Measurements from ENCODE around the gene LMBRD1. TPM values are rescaled to one million over a fixed set of nuclear protein-coding genes. Genes with fewer than 3 reads are reported as not detected.

Gene LMBRD1
- total RNA-seq, 1 donor: 36.2 TPM

- Histone ChIP-seq H3K4me1 (ENCODE audit: insufficient read depth, low read length) (no peaks in the 10 kb centered on the region), H3K4me2 (ENCODE audit: insufficient read depth, low read length) (no peak overlapping the region), H4K20me1 (ENCODE audit: insufficient read depth, low read length) (no peaks in the 10 kb centered on the region), H3K4me3 (ENCODE audit: insufficient read depth, low read length) (no peak overlapping the region), H3K9me3 (ENCODE audit: low read depth, low read length) (no peaks in the 10 kb centered on the region), H3K27ac (ENCODE audit: low read depth, low read length) (no peak overlapping the region), H3K36me3 (ENCODE audit: insufficient read depth, low read length) (no peaks in the 10 kb centered on the region), H2AFZ (ENCODE audit: low read length) (no peak overlapping the region), H3K27me3 (ENCODE audit: insufficient read depth, low read length) (no peaks in the 10 kb centered on the region), H3K79me2 (ENCODE audit: insufficient read depth, low read length) (no peaks in the 10 kb centered on the region)
- TF ChIP-seq CTCF (IDR thresholded peaks at IDR 0.05; ENCODE audit: extremely low read depth, low read depth, low read length): no peak
- no peak for DNase-seq (ENCODE audit: insufficient read length, low spot score, missing footprints)
These were observed 12.0 kb downstream of the LMBRD1 start for GRCh38 chr6:69784595-69785377.

DNA sequence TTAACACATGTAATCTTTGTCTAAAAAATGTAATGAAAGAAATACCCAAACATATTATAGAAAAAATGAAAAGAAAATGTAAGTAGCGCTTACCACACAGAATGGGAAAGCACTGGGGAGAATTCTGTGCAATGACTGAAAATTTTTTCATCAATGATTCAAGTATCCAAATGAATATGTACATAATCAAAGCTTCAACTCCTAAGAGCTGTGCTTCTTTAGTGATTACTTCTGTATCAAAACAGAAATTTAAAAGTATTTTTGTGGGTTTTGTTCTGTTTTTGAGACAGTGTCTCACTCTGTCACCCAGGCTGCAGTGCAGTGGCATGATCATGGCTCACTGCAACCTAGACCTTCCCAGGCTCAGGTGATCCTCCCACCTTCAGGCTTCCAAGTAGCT is 13.7 kb downstream of the LMBRD1 start:
- Histone ChIP-seq H3K4me3 (ENCODE audit: insufficient read depth, low read length) (no peak overlapping the region), H3K27ac (ENCODE audit: low read depth, low read length) (no peak overlapping the region), H3K36me3 (ENCODE audit: insufficient read depth, low read length) (no peaks in the 10 kb centered on the region), H3K79me2 (ENCODE audit: insufficient read depth, low read length) (no peaks in the 10 kb centered on the region), H3K9me3 (ENCODE audit: low read depth, low read length) (no peaks in the 10 kb centered on the region), H2AFZ (ENCODE audit: low read length) (no peak overlapping the region), H3K4me2 (ENCODE audit: insufficient read depth, low read length) (no peak overlapping the region), H3K27me3 (ENCODE audit: insufficient read depth, low read length) (no peaks in the 10 kb centered on the region), H4K20me1 (ENCODE audit: insufficient read depth, low read length) (no peaks in the 10 kb centered on the region), H3K4me1 (ENCODE audit: insufficient read depth, low read length) (no peaks in the 10 kb centered on the region)
- no peak for DNase-seq (ENCODE audit: insufficient read length, low spot score, missing footprints)
- no peak for TF ChIP-seq CTCF (IDR thresholded peaks at IDR 0.05; ENCODE audit: extremely low read depth, low read depth, low read length)

GRCh38 chr6:69780585-69781178 is 16.1 kb downstream of the LMBRD1 start:
- Histone ChIP-seq H4K20me1 (ENCODE audit: insufficient read depth, low read length) (no peaks in the 10 kb centered on the region), H3K36me3 (ENCODE audit: insufficient read depth, low read length) (no peaks in the 10 kb centered on the region), H3K4me1 (ENCODE audit: insufficient read depth, low read length) (no peaks in the 10 kb centered on the region), H3K9me3 (ENCODE audit: low read depth, low read length) (no peaks in the 10 kb centered on the region), H3K4me2 (ENCODE audit: insufficient read depth, low read length) (no peak overlapping the region), H3K4me3 (ENCODE audit: insufficient read depth, low read length) (no peak overlapping the region), H3K27ac (ENCODE audit: low read depth, low read length) (no peak overlapping the region), H2AFZ (ENCODE audit: low read length) (no peak overlapping the region), H3K79me2 (ENCODE audit: insufficient read depth, low read length) (no peaks in the 10 kb centered on the region), H3K27me3 (ENCODE audit: insufficient read depth, low read length) (no peaks in the 10 kb centered on the region)
- no peak for TF ChIP-seq CTCF (IDR thresholded peaks at IDR 0.05; ENCODE audit: extremely low read depth, low read depth, low read length)
- no peak for DNase-seq (ENCODE audit: insufficient read length, low spot score, missing footprints)

GRCh38 chr6:69775941-69776340 is 20.9 kb downstream of the LMBRD1 start:
- no peak for TF ChIP-seq CTCF (IDR thresholded peaks at IDR 0.05; ENCODE audit: extremely low read depth, low read depth, low read length)
- no peak overlapping the region for H3K4me2 ChIP-seq (ENCODE audit: insufficient read depth, low read length)
- no peaks in the 10 kb centered on the region for H3K4me1 ChIP-seq (ENCODE audit: insufficient read depth, low read length)
- H3K4me3 ChIP-seq (ENCODE audit: insufficient read depth, low read length): no peak overlapping the region
- H2AFZ ChIP-seq (ENCODE audit: low read length): no peak overlapping the region
- no peaks in the 10 kb centered on the region for H3K27me3 ChIP-seq (ENCODE audit: insufficient read depth, low read length)
- H3K79me2 ChIP-seq (ENCODE audit: insufficient read depth, low read length): no peaks in the 10 kb centered on the region
- no peaks in the 10 kb centered on the region for H3K36me3 ChIP-seq (ENCODE audit: insufficient read depth, low read length)
- no peaks in the 10 kb centered on the region for H3K9me3 ChIP-seq (ENCODE audit: low read depth, low read length)
- no peak for DNase-seq (ENCODE audit: insufficient read length, low spot score, missing footprints)
- H3K27ac ChIP-seq (ENCODE audit: low read depth, low read length): no peak overlapping the region
- no peaks in the 10 kb centered on the region for H4K20me1 ChIP-seq (ENCODE audit: insufficient read depth, low read length)

Measured in osteoblast (primary cell).